ENCODE results near the gene MLH3. TPM values are rescaled to one million over a fixed set of nuclear protein-coding genes. Genes with fewer than 3 reads are reported as not detected.

Gene MLH3
- polyA plus RNA-seq, 1 of the 3 experiments (the other 2 are of a cell fraction) = 3.8 TPM

- peaks cover 6% of the 10 kb centered on the region; the same call in 1 of the 2 replicates for H3K79me2 ChIP-seq (ENCODE audit: insufficient read depth)
- no peak overlapping the region for H3K4me3 ChIP-seq (ENCODE audit: low read depth in 2 of 2, low read length in 1 of 2)
- TF ChIP-seq TCF12 (IDR thresholded peaks at IDR 0.05) = no peak
- TF ChIP-seq NRF1 (IDR thresholded peaks at IDR 0.05; ENCODE audit: low read depth, low read length) = no peak
- no peak for TF ChIP-seq EP300 (IDR thresholded peaks at IDR 0.05; ENCODE audit: borderline replicate concordance in 1 of 2, low read depth in 1 of 2, low read length in 1 of 2)
- TF ChIP-seq SMC3 (IDR thresholded peaks at IDR 0.05; ENCODE audit: low read depth, low read length) = no peak
- no peak for TF ChIP-seq MXI1 (IDR thresholded peaks at IDR 0.05; ENCODE audit: low read depth, low read length)
- TF ChIP-seq, protein P1, sequence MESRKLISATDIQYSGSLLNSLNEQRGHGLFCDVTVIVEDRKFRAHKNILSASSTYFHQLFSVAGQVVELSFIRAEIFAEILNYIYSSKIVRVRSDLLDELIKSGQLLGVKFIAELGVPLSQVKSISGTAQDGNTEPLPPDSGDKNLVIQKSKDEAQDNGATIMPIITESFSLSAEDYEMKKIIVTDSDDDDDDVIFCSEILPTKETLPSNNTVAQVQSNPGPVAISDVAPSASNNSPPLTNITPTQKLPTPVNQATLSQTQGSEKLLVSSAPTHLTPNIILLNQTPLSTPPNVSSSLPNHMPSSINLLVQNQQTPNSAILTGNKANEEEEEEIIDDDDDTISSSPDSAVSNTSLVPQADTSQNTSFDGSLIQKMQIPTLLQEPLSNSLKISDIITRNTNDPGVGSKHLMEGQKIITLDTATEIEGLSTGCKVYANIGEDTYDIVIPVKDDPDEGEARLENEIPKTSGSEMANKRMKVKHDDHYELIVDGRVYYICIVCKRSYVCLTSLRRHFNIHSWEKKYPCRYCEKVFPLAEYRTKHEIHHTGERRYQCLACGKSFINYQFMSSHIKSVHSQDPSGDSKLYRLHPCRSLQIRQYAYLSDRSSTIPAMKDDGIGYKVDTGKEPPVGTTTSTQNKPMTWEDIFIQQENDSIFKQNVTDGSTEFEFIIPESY (IDR thresholded peaks at IDR 0.05; ENCODE audit: borderline replicate concordance, low read depth) = no peak
- TF ChIP-seq SIN3A (IDR thresholded peaks at IDR 0.05; ENCODE audit: borderline replicate concordance, low read depth, low read length) = no peak
- no peak for TF ChIP-seq TAF1 (IDR thresholded peaks at IDR 0.05; ENCODE audit: borderline replicate concordance, low read depth, low read length)
- no peak for TF ChIP-seq CHD2 (IDR thresholded peaks at IDR 0.05; ENCODE audit: low read length, partially characterized antibody)
- no peak for TF ChIP-seq POLR2AphosphoS5 (IDR thresholded peaks at IDR 0.05; ENCODE audit: low read depth, low read length)
- TF ChIP-seq RFX5 (IDR thresholded peaks at IDR 0.05; ENCODE audit: low read length) = no peak
- TF ChIP-seq ELF1 (IDR thresholded peaks at IDR 0.05) = no peak
- TF ChIP-seq, protein P2, sequence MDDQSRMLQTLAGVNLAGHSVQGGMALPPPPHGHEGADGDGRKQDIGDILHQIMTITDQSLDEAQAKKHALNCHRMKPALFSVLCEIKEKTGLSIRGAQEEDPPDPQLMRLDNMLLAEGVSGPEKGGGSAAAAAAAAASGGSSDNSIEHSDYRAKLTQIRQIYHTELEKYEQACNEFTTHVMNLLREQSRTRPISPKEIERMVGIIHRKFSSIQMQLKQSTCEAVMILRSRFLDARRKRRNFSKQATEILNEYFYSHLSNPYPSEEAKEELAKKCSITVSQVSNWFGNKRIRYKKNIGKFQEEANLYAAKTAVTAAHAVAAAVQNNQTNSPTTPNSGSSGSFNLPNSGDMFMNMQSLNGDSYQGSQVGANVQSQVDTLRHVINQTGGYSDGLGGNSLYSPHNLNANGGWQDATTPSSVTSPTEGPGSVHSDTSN (IDR thresholded peaks at IDR 0.05) = no peak
- TF ChIP-seq, protein P3, sequence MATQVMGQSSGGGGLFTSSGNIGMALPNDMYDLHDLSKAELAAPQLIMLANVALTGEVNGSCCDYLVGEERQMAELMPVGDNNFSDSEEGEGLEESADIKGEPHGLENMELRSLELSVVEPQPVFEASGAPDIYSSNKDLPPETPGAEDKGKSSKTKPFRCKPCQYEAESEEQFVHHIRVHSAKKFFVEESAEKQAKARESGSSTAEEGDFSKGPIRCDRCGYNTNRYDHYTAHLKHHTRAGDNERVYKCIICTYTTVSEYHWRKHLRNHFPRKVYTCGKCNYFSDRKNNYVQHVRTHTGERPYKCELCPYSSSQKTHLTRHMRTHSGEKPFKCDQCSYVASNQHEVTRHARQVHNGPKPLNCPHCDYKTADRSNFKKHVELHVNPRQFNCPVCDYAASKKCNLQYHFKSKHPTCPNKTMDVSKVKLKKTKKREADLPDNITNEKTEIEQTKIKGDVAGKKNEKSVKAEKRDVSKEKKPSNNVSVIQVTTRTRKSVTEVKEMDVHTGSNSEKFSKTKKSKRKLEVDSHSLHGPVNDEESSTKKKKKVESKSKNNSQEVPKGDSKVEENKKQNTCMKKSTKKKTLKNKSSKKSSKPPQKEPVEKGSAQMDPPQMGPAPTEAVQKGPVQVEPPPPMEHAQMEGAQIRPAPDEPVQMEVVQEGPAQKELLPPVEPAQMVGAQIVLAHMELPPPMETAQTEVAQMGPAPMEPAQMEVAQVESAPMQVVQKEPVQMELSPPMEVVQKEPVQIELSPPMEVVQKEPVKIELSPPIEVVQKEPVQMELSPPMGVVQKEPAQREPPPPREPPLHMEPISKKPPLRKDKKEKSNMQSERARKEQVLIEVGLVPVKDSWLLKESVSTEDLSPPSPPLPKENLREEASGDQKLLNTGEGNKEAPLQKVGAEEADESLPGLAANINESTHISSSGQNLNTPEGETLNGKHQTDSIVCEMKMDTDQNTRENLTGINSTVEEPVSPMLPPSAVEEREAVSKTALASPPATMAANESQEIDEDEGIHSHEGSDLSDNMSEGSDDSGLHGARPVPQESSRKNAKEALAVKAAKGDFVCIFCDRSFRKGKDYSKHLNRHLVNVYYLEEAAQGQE (IDR thresholded peaks at IDR 0.05; ENCODE audit: low read depth, low read length) = no peak
- no peak for TF ChIP-seq TEAD4 (IDR thresholded peaks at IDR 0.05; ENCODE audit: borderline replicate concordance, insufficient read depth)
- no peak overlapping the region for H3K9ac ChIP-seq
- H2AFZ ChIP-seq (ENCODE audit: low read depth) = no peak overlapping the region
- no peaks in the 10 kb centered on the region for H4K20me1 ChIP-seq (ENCODE audit: insufficient read depth)
- peaks cover 24 to 25% of the 10 kb centered on the region in 2 experiments; a peak in 3 of 4 replicates for H3K4me1 ChIP-seq (ENCODE audit: control insufficient read depth in 1 of 2, insufficient read depth in 2 of 2, low read depth in 1 of 2, low read length in 1 of 2)
- ChIA-PET CTCF (interaction anchor here (0.6 to 2.4 kb wide), 2 partner anchors 48 to 1310 kb away, joined by 3 to 8 read pairs; no protein-coding TSS in a partner anchor), POLR2A (no interaction called here)
- no peak for DNase-seq
- H3K9me2 ChIP-seq = no peaks in the 10 kb centered on the region
- H3K4me2 ChIP-seq = no peak overlapping the region
- H3K36me3 ChIP-seq (replicated peaks in 1 of 2; ENCODE audit: control insufficient read depth in 1 of 2, insufficient read depth in 2 of 2, low read length in 1 of 2) = peaks cover 6% of the 10 kb centered on the region in 2 experiments
- H3F3A ChIP-seq (replicated peaks; ENCODE audit: insufficient read depth) = peaks cover 10% of the 10 kb centered on the region
- no peaks in the 10 kb centered on the region for H3K9me3 ChIP-seq
- H3K27me3 ChIP-seq (ENCODE audit: insufficient read depth) = no peaks in the 10 kb centered on the region
- H3K27ac ChIP-seq (ENCODE audit: low read depth in 2 of 2, low read length in 1 of 2) = peak overlapping the region in 1 of 2 experiments; percentile 43; a peak in 1 of 4 replicates
- 81% methylated on average over 1 of the region's 1 CpG for WGBS (ENCODE audit: low lambda C conversion rate)
These were observed 10.8 kb downstream of the MLH3 start for GRCh38 chr14:75040507-75040906.

Data from SK-N-SH (cell line).